ENCODE results near the gene APRT.

- TF ChIP-seq POLR2AphosphoS5 (IDR thresholded peaks at IDR 0.05; ENCODE audit: low read depth, low read length) (no peak), POLR2A (IDR thresholded peaks at IDR 0.05; ENCODE audit: low read depth, low read length) (no peak)
Observed at GRCh38 chr16:88850531-88851199, 38.9 kb upstream of the APRT start.
